SK-N-SH (cell line): ENCODE data around the gene PA2G4. TPM values are rescaled to one million over a fixed set of nuclear protein-coding genes. Genes with fewer than 3 reads are reported as not detected.

ENCODE experiments used
- CTCF ChIA-PET: fragments of 300-600, 350-600 bp; formaldehyde crosslinking; extraction: SDS; loops from one replicate; lab custom pipeline; 2021; lab: Yijun Ruan, JAX
- POLR2A ChIA-PET: fragments of 350-600 bp; sonication (Branson Sonifier 250); formaldehyde crosslinking; extraction: SDS; loops from one replicate; lab custom pipeline; 2020; ENCODE audit warnings: antibody characterized with exemption, inconsistent platforms; lab: Yijun Ruan, JAX
- DNase-seq: peaks from one replicate; pipeline ENCODE4 v3.0.0; 2012
- H2AFZ ChIP-seq: fragments of 200-600 bp; sonication (generic); 2 replicates; pipeline ENCODE4 v1.8.1; 2016; ENCODE audit warnings: antibody characterized with exemption, mild to moderate bottlenecking, low read depth
- H3F3A ChIP-seq: fragments of 200-600 bp; sonication (generic); replicated peaks from 2 replicates; pipeline ENCODE3; 2016; ENCODE audit warnings: antibody characterized with exemption, mild to moderate bottlenecking; ENCODE audit not compliant: insufficient read depth
- H3K27ac ChIP-seq, 2 experiments: fragments of 200-500 bp in 1 of 2; fragments of 200-600 bp in 1 of 2; sonication (Bioruptor generic) in 1 of 2; sonication (generic), shearing (Covaris generic) in 1 of 2; 2 replicates each; pipeline versions ENCODE4 v1.5.1 to v1.6.1; 2014 to 2016; ENCODE audit warnings: low read depth in 2 of 2, inconsistent platforms in 1 of 2, low read length in 1 of 2, mild to moderate bottlenecking in 1 of 2, mixed read lengths in 1 of 2
- H3K27me3 ChIP-seq: fragments of 200-600 bp; sonication (generic), shearing (Covaris generic); 2 replicates; pipeline ENCODE4 v1.6.1; 2016; ENCODE audit warnings: mixed run types; ENCODE audit not compliant: insufficient read depth
- H3K36me3 ChIP-seq, 2 experiments: fragments of 200-500 bp in 1 of 2; fragments of 200-600 bp in 1 of 2; sonication (Bioruptor generic) in 1 of 2; sonication (generic) in 1 of 2; replicated peaks in 1 of 2; 2 replicates each; pipeline versions ENCODE3 to v1.5.1; 2014 to 2016; ENCODE audit warnings: low read length in 1 of 2, mild to moderate bottlenecking in 1 of 2; ENCODE audit not compliant: insufficient read depth in 2 of 2, control insufficient read depth in 1 of 2
- H3K4me1 ChIP-seq, 2 experiments: fragments of 200-500 bp in 1 of 2; fragments of 200-600 bp in 1 of 2; sonication (Bioruptor generic) in 1 of 2; sonication (generic), shearing (Covaris generic) in 1 of 2; 2 replicates each; pipeline versions ENCODE4 v1.5.1 to v1.6.1; 2014 to 2016; ENCODE audit warnings: low read depth in 1 of 2, low read length in 1 of 2, mixed run types in 1 of 2; ENCODE audit not compliant: insufficient read depth in 2 of 2, control insufficient read depth in 1 of 2
- H3K4me2 ChIP-seq: fragments of 200-600 bp; sonication (generic), shearing (Covaris generic); 2 replicates; pipeline ENCODE4 v1.6.1; 2017; ENCODE audit warnings: mixed run types
- H3K4me3 ChIP-seq, 2 experiments: fragments of 200-500 bp in 1 of 2; fragments of 200-600 bp in 1 of 2; sonication (Bioruptor generic) in 1 of 2; sonication (generic), shearing (Covaris generic) in 1 of 2; 2 replicates each; pipeline versions ENCODE4 v1.5.1 to v1.8.1; 2014 to 2016; ENCODE audit warnings: low read depth in 2 of 2, inconsistent platforms in 1 of 2, low read length in 1 of 2, mild to moderate bottlenecking in 1 of 2, mixed read lengths in 1 of 2, moderate library complexity in 1 of 2
- H3K79me2 ChIP-seq: fragments of 200-600 bp; sonication (generic); 2 replicates; pipeline ENCODE4 v1.8.1; 2017; ENCODE audit warnings: mild to moderate bottlenecking; ENCODE audit not compliant: insufficient read depth
- H3K9ac ChIP-seq: fragments of 200-600 bp; sonication (generic); 2 replicates; pipeline ENCODE4 v1.6.1; 2017; ENCODE audit warnings: mixed run types
- H3K9me2 ChIP-seq: fragments of 200-600 bp; sonication (generic); 2 replicates; pipeline ENCODE4 v1.6.1; 2017; ENCODE audit warnings: mixed run types
- H3K9me3 ChIP-seq: fragments of 200-600 bp; sonication (generic); 2 replicates; pipeline ENCODE4 v1.6.1; 2017; ENCODE audit warnings: mixed run types, mild to moderate bottlenecking, moderate library complexity
- H4K20me1 ChIP-seq: fragments of 200-600 bp; sonication (generic); 2 replicates; pipeline ENCODE4 v1.6.1; 2017; ENCODE audit warnings: mild to moderate bottlenecking, mixed run types; ENCODE audit not compliant: insufficient read depth
- CHD2 ChIP-seq: fragments of 150-350 bp; IDR thresholded peaks from 2 replicates; pipeline ENCODE4 v1.6.1; 2018; ENCODE audit warnings: low read length; ENCODE audit not compliant: partially characterized antibody
- ELF1 ChIP-seq: IDR thresholded peaks from 2 replicates; pipeline ENCODE4 v1.4.0; 2012
- EP300 ChIP-seq, 2 experiments: IDR thresholded peaks; 2 replicates each; pipeline versions ENCODE4 v1.4.0 to v1.6.1; 2012; ENCODE audit warnings: borderline replicate concordance in 1 of 2, low read depth in 1 of 2, low read length in 1 of 2
- EZH2phosphoT487 ChIP-seq: fragments of 200-600 bp; sonication (generic); IDR thresholded peaks from 2 replicates; pipeline ENCODE4 v1.6.1; 2017; ENCODE audit warnings: low read depth, mixed run types, mild to moderate bottlenecking, antibody characterized with exemption, moderate library complexity, borderline replicate concordance
- FOSL2 ChIP-seq: IDR thresholded peaks from 2 replicates; pipeline ENCODE4 v1.4.0; 2012; ENCODE audit warnings: low read depth, mild to moderate bottlenecking, moderate library complexity, borderline replicate concordance
- GATA2 ChIP-seq: sonication (generic); formaldehyde crosslinking; IDR thresholded peaks from 2 replicates; pipeline ENCODE4 v1.5.0; 2020; ENCODE audit warnings: mild to moderate bottlenecking, missing genetic modification reagents
- IRF3 ChIP-seq: fragments of 150-350 bp; IDR thresholded peaks from 2 replicates; pipeline ENCODE4 v1.6.1; 2016; ENCODE audit warnings: mild to moderate bottlenecking, low read depth, low read length
- JUND ChIP-seq: IDR thresholded peaks from 2 replicates; pipeline ENCODE4 v1.4.0; 2012
- MEF2A ChIP-seq: IDR thresholded peaks from 2 replicates; pipeline ENCODE4 v1.4.0; 2012; ENCODE audit warnings: low read depth, borderline replicate concordance
- MXI1 ChIP-seq: IDR thresholded peaks from 2 replicates; pipeline ENCODE4 v1.6.1; 2012; ENCODE audit warnings: mild to moderate bottlenecking, low read depth, low read length, improper control_type of control experiment
- NFIC ChIP-seq: IDR thresholded peaks from 2 replicates; pipeline ENCODE4 v1.4.0; 2012; ENCODE audit warnings: borderline replicate concordance
- NRF1 ChIP-seq: IDR thresholded peaks from 2 replicates; pipeline ENCODE4 v1.6.1; 2012; ENCODE audit warnings: low read depth, mild to moderate bottlenecking, low read length
- RAD21 ChIP-seq: IDR thresholded peaks from 2 replicates; pipeline ENCODE4 v1.6.1; 2012; ENCODE audit warnings: mild to moderate bottlenecking, low read length
- RFX5 ChIP-seq: IDR thresholded peaks from 2 replicates; pipeline ENCODE4 v1.6.1; 2012; ENCODE audit warnings: mild to moderate bottlenecking, improper control_type of control experiment, low read length
- SIN3A ChIP-seq: IDR thresholded peaks from 2 replicates; pipeline ENCODE4 v1.6.1; 2012; ENCODE audit warnings: low read depth, mild to moderate bottlenecking, low read length, moderate library complexity, borderline replicate concordance
- TCF12 ChIP-seq: IDR thresholded peaks from 2 replicates; pipeline ENCODE4 v1.4.0; 2012
- TEAD4 ChIP-seq: IDR thresholded peaks from 2 replicates; pipeline ENCODE4 v1.4.0; 2012; ENCODE audit warnings: mild to moderate bottlenecking, borderline replicate concordance; ENCODE audit not compliant: insufficient read depth
- USF1 ChIP-seq: IDR thresholded peaks from 2 replicates; pipeline ENCODE4 v1.4.0; 2012; ENCODE audit warnings: low read depth, borderline replicate concordance
- ZBTB33 ChIP-seq: IDR thresholded peaks from 2 replicates; pipeline ENCODE4 v1.4.0; 2012; ENCODE audit warnings: low read depth, borderline replicate concordance
- WGBS: methylation state at CpG from one replicate; pipeline ENCODE4 v1.1.6; 2017; ENCODE audit warnings: low lambda C conversion rate; 5-methylcytosine and 5-hydroxymethylcytosine counted together
- polyA plus RNA-seq, 3 experiments: library from polyadenylated mRNA; depleted of rRNA; stranded (reverse); fragments of >200 nt; gene quantifications; 2 replicates each; pipeline ENCODE4 v1.2.3, GENCODE V29; 2012
- TF ChIP-seq, protein P1 (sequence below): IDR thresholded peaks from 2 replicates; pipeline ENCODE4 v1.6.1; 2012; ENCODE audit warnings: mild to moderate bottlenecking, low read depth, low read length, moderate library complexity

PA2G4 gene
- polyA plus RNA-seq, 1 of the 3 experiments (the other 2 are of a cell fraction): 207 TPM

GRCh38 chr12:56124133-56124532 lies 19.8 kb downstream of the PA2G4 start:
- Histone ChIP-seq H3K9me3 (no peaks in the 10 kb centered on the region), H3K36me3 (peaks cover 9 to 18% of the 10 kb centered on the region in 2 experiments), H3K79me2 (peaks cover 54% of the 10 kb centered on the region), H3F3A (peaks cover 37% of the 10 kb centered on the region), H3K9me2 (no peaks in the 10 kb centered on the region), H4K20me1 (no peaks in the 10 kb centered on the region), H3K4me3 (no peak overlapping the region), H3K4me2 (no peak overlapping the region), H3K27ac (no peak overlapping the region), H3K9ac (no peak overlapping the region), H3K27me3 (no peaks in the 10 kb centered on the region), H3K4me1 (peaks cover 22 to 24% of the 10 kb centered on the region in 2 experiments), H2AFZ (no peak overlapping the region)
- 97% methylated on average over 4 of the region's 4 CpGs for WGBS
- no peak for DNase-seq
- ChIA-PET POLR2A (no interaction called here), CTCF (interaction anchor here (0.9 to 16.0 kb wide), 6 partner anchors 28 to 134 kb away, joined by 3 to 272 read pairs (median 10); partner anchors contain the start of genes ANKRD52, MYL6B, RNF41 and SMARCC2)
- TF ChIP-seq, protein P1, sequence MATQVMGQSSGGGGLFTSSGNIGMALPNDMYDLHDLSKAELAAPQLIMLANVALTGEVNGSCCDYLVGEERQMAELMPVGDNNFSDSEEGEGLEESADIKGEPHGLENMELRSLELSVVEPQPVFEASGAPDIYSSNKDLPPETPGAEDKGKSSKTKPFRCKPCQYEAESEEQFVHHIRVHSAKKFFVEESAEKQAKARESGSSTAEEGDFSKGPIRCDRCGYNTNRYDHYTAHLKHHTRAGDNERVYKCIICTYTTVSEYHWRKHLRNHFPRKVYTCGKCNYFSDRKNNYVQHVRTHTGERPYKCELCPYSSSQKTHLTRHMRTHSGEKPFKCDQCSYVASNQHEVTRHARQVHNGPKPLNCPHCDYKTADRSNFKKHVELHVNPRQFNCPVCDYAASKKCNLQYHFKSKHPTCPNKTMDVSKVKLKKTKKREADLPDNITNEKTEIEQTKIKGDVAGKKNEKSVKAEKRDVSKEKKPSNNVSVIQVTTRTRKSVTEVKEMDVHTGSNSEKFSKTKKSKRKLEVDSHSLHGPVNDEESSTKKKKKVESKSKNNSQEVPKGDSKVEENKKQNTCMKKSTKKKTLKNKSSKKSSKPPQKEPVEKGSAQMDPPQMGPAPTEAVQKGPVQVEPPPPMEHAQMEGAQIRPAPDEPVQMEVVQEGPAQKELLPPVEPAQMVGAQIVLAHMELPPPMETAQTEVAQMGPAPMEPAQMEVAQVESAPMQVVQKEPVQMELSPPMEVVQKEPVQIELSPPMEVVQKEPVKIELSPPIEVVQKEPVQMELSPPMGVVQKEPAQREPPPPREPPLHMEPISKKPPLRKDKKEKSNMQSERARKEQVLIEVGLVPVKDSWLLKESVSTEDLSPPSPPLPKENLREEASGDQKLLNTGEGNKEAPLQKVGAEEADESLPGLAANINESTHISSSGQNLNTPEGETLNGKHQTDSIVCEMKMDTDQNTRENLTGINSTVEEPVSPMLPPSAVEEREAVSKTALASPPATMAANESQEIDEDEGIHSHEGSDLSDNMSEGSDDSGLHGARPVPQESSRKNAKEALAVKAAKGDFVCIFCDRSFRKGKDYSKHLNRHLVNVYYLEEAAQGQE: no peak
- no peak for TF ChIP-seq RFX5
- no peak for TF ChIP-seq EP300 (IDR thresholded peaks at IDR 0.05; ENCODE audit: borderline replicate concordance in 1 of 2, low read depth in 1 of 2, low read length in 1 of 2)
- no peak for TF ChIP-seq EZH2phosphoT487
- TF ChIP-seq SIN3A: no peak
- TF ChIP-seq GATA2 (CRISPR knock-in tag): no peak
- no peak for TF ChIP-seq ELF1
- TF ChIP-seq MXI1: no peak
- no peak for TF ChIP-seq TCF12
- TF ChIP-seq FOSL2: no peak
- no peak for TF ChIP-seq NRF1

DNA sequence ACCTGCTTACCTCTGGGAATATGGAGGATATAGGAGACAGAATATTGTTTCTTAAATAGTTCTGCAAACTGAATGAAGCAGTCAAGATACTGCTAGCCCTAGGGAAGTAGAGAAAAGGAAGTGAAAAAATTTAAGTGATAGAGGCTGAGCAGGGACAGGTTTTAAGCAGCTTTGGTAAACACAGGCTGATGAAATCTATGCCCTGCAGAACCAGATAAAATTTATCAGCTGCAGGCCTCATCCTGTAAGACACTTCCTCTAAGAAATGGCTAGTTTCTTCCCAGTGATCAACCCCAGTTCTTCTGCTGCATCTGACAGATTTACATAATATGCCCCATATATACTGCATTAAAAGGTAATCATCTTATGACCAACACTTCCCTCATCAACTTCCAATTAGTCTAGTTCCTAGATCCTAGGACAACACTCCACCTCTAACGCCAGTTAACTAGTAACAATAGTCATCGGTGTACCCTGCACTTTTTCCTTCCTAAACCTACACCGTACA lies 22.4 kb downstream of the PA2G4 start:
- Histone ChIP-seq H4K20me1 (no peaks in the 10 kb centered on the region), H3K27ac (peak overlapping the region; percentile 77 to 88), H3K4me3 (no peak overlapping the region), H3K9me2 (no peaks in the 10 kb centered on the region), H3K27me3 (no peaks in the 10 kb centered on the region), H3K4me1 (peaks cover 13 to 23% of the 10 kb centered on the region in 2 experiments), H3K79me2 (peaks cover 58% of the 10 kb centered on the region), H2AFZ (no peak overlapping the region), H3K9ac (peak overlapping the region; percentile 66; the same call in 1 of the 2 replicates), H3K36me3 (peaks cover 16 to 18% of the 10 kb centered on the region in 2 experiments), H3K4me2 (peak overlapping the region; percentile 86), H3K9me3 (no peaks in the 10 kb centered on the region), H3F3A (peaks cover 34% of the 10 kb centered on the region)
- WGBS: 62% methylated on average over 3 of the region's 3 CpGs
- DNase-seq: no peak
- ChIA-PET CTCF (interaction anchor here (0.6 to 16.0 kb wide), 19 partner anchors 9 to 158 kb away, joined by 3 to 272 read pairs (median 5); partner anchors contain the start of genes ANKRD52, MYL6, MYL6B and SMARCC2), POLR2A (interaction anchor here (0.7 to 2.9 kb wide), 4 partner anchors 9 to 95 kb away, joined by 3 to 44 read pairs (median 4); partner anchors contain the start of genes RNF41, RPL41, SMARCC2 and ZC3H10)
- TF ChIP-seq NFIC: no peak
- no peak for TF ChIP-seq MXI1
- no peak for TF ChIP-seq FOSL2
- TF ChIP-seq MEF2A: no peak
- TF ChIP-seq IRF3: no peak
- TF ChIP-seq TEAD4: no peak
- no peak for TF ChIP-seq USF1
- no peak for TF ChIP-seq RAD21
- TF ChIP-seq CHD2: no peak
- TF ChIP-seq JUND: no peak
- TF ChIP-seq ZBTB33: no peak
- TF ChIP-seq SIN3A: no peak
